OCI-LY3 (cell line): ENCODE measurements around the gene COL4A4.

Experiments
- H2AFZ ChIP-seq: fragments of 200-600, 300-600 bp; shearing (Covaris generic); 2 replicates; pipeline ENCODE4 v1.6.0; 2014; ENCODE audit warnings: antibody characterized with exemption, low read depth, low read length
- H3K27ac ChIP-seq: fragments of 200-600, 300-600 bp; sonication (generic); 2 replicates; pipeline ENCODE4 v1.5.1; 2014; ENCODE audit warnings: mild to moderate bottlenecking, low read length, moderate library complexity, mixed read lengths
- H3K27me3 ChIP-seq: fragments of 200-600, 300-600 bp; sonication (generic); 2 replicates; pipeline ENCODE4 v1.6.1; 2014; ENCODE audit warnings: low read depth, low read length, mixed read lengths
- H3K36me3 ChIP-seq: fragments of 200-600, 300-600 bp; sonication (generic); replicated peaks from 2 replicates; pipeline ENCODE3; 2014; ENCODE audit warnings: low read depth, low read length, mixed read lengths
- H3K4me1 ChIP-seq: fragments of 300-600, 200-600 bp; sonication (generic); 2 replicates; pipeline ENCODE4 v1.6.1; 2014; ENCODE audit warnings: low read length, mixed read lengths
- H3K4me2 ChIP-seq: fragments of 200-600, 300-600 bp; sonication (generic); 2 replicates; pipeline ENCODE4 v1.6.1; 2014; ENCODE audit warnings: low read length, mixed read lengths
- H3K4me3 ChIP-seq: fragments of 300-600, 200-600 bp; sonication (generic); 2 replicates; pipeline ENCODE4 v1.5.1; 2014; ENCODE audit warnings: antibody characterized with exemption, mild to moderate bottlenecking, low read length, moderate library complexity
- H3K79me2 ChIP-seq: fragments of 300-600, 200-600 bp; shearing (Covaris generic); 2 replicates; pipeline ENCODE4 v1.6.1; 2014; ENCODE audit warnings: mild to moderate bottlenecking, low read length, mixed read lengths
- H3K9ac ChIP-seq: fragments of 300-600, 200-600 bp; shearing (Covaris generic); 2 replicates; pipeline ENCODE4 v1.6.0; 2014; ENCODE audit warnings: mild to moderate bottlenecking, low read length, moderate library complexity
- H3K9me3 ChIP-seq: fragments of 200-600, 300-600 bp; shearing (Covaris generic); 2 replicates; pipeline ENCODE4 v1.6.1; 2014; ENCODE audit warnings: low read length, mixed read lengths; ENCODE audit not compliant: insufficient read depth
- H4K20me1 ChIP-seq: fragments of 200-600, 300-600 bp; sonication (generic); 2 replicates; pipeline ENCODE4 v1.6.1; 2016; ENCODE audit warnings: low read length, mixed read lengths; ENCODE audit not compliant: insufficient read depth
- CTCF ChIP-seq: fragments of 200-600, 300-600 bp; sonication (generic); IDR thresholded peaks from 2 replicates; pipeline ENCODE4 v1.5.1; 2014; ENCODE audit warnings: antibody characterized with exemption, low read length, low read depth
- EZH2phosphoT487 ChIP-seq: fragments of 200-600 bp; shearing (Covaris generic); IDR thresholded peaks from 2 replicates; pipeline ENCODE4 v1.6.1; 2018; ENCODE audit warnings: antibody characterized with exemption, mixed run types, low read depth

COL4A4 gene

GRCh38 chr2:226991663-226992062, 172.3 kb downstream of the COL4A4 start:
- Histone ChIP-seq H3K4me2 (no peak overlapping the region), H3K4me3 (no peak overlapping the region), H3K9me3 (no peaks in the 10 kb centered on the region), H3K9ac (no peak overlapping the region), H3K27ac (no peak overlapping the region), H4K20me1 (no peaks in the 10 kb centered on the region), H2AFZ (no peak overlapping the region), H3K27me3 (no peaks in the 10 kb centered on the region), H3K36me3 (no peaks in the 10 kb centered on the region), H3K79me2 (no peaks in the 10 kb centered on the region), H3K4me1 (peaks cover 10% of the 10 kb centered on the region)
- no peak for TF ChIP-seq EZH2phosphoT487
- TF ChIP-seq CTCF: no peak

- H3K4me1 ChIP-seq: peaks cover 21% of the 10 kb centered on the region
- TF ChIP-seq CTCF (no peak), EZH2phosphoT487 (no peak)
- peaks cover 4% of the 10 kb centered on the region; the same call in 1 of the 2 replicates for H4K20me1 ChIP-seq
- H3K9me3 ChIP-seq: no peaks in the 10 kb centered on the region
- no peaks in the 10 kb centered on the region for H3K27me3 ChIP-seq
- H3K79me2 ChIP-seq: no peaks in the 10 kb centered on the region
- no peak overlapping the region for H3K4me3 ChIP-seq
- peak overlapping the region; percentile 66; the same call in 1 of the 2 replicates for H3K4me2 ChIP-seq
- H3K9ac ChIP-seq: no peak overlapping the region
- no peak overlapping the region for H2AFZ ChIP-seq
- no peaks in the 10 kb centered on the region for H3K36me3 ChIP-seq
- H3K27ac ChIP-seq: no peak overlapping the region
Measured at GRCh38 chr2:226985583-226985946, 178.4 kb downstream of the COL4A4 start.

- Histone ChIP-seq H3K4me3 (peak overlapping the region; percentile 35), H3K9me3 (no peaks in the 10 kb centered on the region), H3K4me1 (peaks cover 21% of the 10 kb centered on the region), H3K9ac (peak overlapping the region; percentile 16; the same call in 1 of the 2 replicates), H2AFZ (no peak overlapping the region), H3K36me3 (no peaks in the 10 kb centered on the region), H4K20me1 (peaks cover 4% of the 10 kb centered on the region; the same call in 1 of the 2 replicates), H3K27ac (peak overlapping the region; percentile 45), H3K27me3 (no peaks in the 10 kb centered on the region), H3K4me2 (peak overlapping the region; percentile 66), H3K79me2 (no peaks in the 10 kb centered on the region)
- TF ChIP-seq EZH2phosphoT487 (no peak), CTCF (peak; percentile 72)
Measured at GRCh38 chr2:226984750-226985582, 179.0 kb downstream of the COL4A4 start.

GRCh38 chr2:226983895-226984749, 179.9 kb downstream of the COL4A4 start:
- peak overlapping the region; percentile 42 for H3K27ac ChIP-seq
- H2AFZ ChIP-seq: no peak overlapping the region
- peaks cover 4% of the 10 kb centered on the region; the same call in 1 of the 2 replicates for H4K20me1 ChIP-seq
- no peaks in the 10 kb centered on the region for H3K79me2 ChIP-seq
- peak overlapping the region; percentile 35; the same call in 1 of the 2 replicates for H3K4me3 ChIP-seq
- TF ChIP-seq CTCF (no peak), EZH2phosphoT487 (no peak)
- peaks cover 21% of the 10 kb centered on the region for H3K4me1 ChIP-seq
- peak overlapping the region; percentile 66 for H3K4me2 ChIP-seq
- H3K9me3 ChIP-seq: no peaks in the 10 kb centered on the region
- H3K36me3 ChIP-seq: no peaks in the 10 kb centered on the region
- peak overlapping the region; percentile 16; the same call in 1 of the 2 replicates for H3K9ac ChIP-seq
- H3K27me3 ChIP-seq: no peaks in the 10 kb centered on the region
